Measurements from ENCODE around the gene KRT38.

Gene KRT38

GRCh38 chr17:41440531-41441033, at the start of gene KRT38:
KRT38 (minus strand) TSS chr17:41440983; CDS start chr17:41440921, 62 bp downstream.
- DNase-seq (ENCODE audit: low read depth) = no peak
- TF ChIP-seq, protein P1, sequence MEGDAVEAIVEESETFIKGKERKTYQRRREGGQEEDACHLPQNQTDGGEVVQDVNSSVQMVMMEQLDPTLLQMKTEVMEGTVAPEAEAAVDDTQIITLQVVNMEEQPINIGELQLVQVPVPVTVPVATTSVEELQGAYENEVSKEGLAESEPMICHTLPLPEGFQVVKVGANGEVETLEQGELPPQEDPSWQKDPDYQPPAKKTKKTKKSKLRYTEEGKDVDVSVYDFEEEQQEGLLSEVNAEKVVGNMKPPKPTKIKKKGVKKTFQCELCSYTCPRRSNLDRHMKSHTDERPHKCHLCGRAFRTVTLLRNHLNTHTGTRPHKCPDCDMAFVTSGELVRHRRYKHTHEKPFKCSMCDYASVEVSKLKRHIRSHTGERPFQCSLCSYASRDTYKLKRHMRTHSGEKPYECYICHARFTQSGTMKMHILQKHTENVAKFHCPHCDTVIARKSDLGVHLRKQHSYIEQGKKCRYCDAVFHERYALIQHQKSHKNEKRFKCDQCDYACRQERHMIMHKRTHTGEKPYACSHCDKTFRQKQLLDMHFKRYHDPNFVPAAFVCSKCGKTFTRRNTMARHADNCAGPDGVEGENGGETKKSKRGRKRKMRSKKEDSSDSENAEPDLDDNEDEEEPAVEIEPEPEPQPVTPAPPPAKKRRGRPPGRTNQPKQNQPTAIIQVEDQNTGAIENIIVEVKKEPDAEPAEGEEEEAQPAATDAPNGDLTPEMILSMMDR (IDR thresholded peaks at IDR 0.05; ENCODE audit: insufficient read depth, low read depth, low read length, missing control alignments) = no peak
- H3K4me3 ChIP-seq (ENCODE audit: low read length) = no peak within 1 kb of the TSS

DNA sequence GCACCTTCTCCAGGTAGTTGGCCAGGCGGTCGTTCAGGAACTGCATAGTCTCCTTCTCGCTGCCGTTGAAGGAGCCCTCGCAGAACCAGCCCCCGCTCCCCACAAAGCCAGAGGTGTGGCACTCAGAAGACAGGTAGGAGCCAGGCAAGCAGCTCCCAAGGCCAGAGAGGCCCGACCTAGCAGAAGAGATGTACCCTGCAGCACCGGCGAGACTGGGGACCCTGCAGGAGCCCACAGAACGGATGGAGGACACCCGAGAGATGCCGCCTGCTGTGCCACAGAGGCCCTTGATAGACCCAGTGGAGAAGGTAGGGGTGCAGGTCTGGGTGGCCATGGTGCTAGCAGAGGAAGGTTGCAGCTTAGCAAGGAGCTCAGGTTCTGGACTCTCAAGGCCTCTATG, 48.7 kb upstream of the KRT38 start, which contains the start of gene KRT36:
TSS of gene KRT36 (minus strand) at position 380 of the 400 bp plus-strand sequence. CDS start at position 334, 46 bp downstream.
- H3K4me3 ChIP-seq (ENCODE audit: low read length) = no peak within 1 kb of the TSS
- TF ChIP-seq, protein P1 (IDR thresholded peaks at IDR 0.05; ENCODE audit: insufficient read depth, low read depth, low read length, missing control alignments) = no peak
- no peak for DNase-seq (ENCODE audit: low read depth)

GRCh38 chr17:41486809-41487530, 46.2 kb upstream of the KRT38 start:
- TF ChIP-seq, protein P1 (IDR thresholded peaks at IDR 0.05; ENCODE audit: insufficient read depth, low read depth, low read length, missing control alignments) = no peak
- H3K4me3 ChIP-seq (ENCODE audit: low read length) = no peak overlapping the region
- DNase-seq (ENCODE audit: low read depth) = no peak

DNA sequence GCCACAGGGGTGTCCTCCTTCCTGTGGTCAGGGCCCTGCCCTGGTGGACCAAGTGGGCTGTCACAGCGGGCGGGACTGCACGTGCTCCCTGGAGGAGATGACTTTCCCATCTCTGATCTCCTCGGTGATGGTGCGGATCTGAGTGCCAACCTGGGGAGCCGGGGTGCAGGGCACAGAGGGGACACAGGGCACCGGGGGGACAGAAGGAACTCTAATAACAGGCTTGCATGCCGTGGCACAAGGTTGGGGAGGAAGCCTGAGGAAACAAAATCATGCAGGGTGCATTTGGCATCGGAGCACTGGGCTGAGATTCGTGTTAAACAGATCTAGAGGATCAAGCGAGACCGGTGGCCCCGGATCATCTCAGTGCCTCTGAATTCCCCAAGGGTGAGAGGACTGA, 45.5 kb upstream of the KRT38 start:
- no peak for DNase-seq (ENCODE audit: low read depth)
- TF ChIP-seq, protein P1 (IDR thresholded peaks at IDR 0.05; ENCODE audit: insufficient read depth, low read depth, low read length, missing control alignments) = no peak
- no peak overlapping the region for H3K4me3 ChIP-seq (ENCODE audit: low read length)

DNA sequence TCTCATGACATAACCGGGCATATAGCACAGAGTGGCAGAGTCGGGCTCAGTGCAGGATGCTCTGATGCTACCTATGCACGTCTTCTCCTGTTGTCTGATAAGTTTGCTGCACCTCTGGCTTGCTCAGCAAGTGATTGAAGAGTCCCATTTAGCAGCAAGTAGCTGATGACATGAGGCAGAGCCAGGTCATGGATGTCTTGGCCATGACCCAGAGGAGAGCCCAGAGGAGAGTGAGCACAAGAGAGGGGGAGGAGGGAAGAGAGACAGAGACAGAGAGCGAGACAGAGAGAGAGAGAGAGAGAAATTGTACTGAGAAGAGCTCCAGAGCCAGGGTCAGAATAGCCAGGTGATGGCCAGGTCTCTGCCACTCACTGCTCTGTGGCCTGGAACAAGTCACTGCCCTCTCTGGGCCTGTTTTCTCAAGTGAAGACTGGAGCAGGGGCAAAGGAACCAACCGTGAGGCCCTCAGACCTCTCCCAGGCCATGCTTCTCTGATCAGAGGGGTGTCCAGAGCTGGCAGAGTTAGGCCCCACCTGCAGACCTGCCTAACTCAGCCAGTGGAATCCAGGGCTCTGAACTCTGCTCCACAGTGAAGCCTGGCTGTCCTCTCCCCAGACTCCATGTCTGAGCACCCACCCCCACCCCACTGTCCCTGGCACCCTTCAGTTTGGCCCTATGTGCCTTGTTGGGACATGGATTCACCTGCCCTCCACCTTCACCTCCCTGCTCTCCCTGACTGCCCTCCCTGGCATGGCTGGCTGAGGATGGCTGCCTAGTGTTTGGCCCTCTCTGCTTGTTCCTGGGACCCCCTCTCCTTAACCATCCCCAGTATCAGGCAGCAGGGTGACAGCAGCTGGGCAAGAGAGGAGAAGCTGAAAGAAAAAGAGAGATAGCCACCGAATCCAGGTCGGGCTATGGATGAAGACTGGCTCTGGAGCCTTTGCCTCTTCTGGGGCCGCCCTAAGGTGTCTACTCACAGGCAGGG, 44.4 kb upstream of the KRT38 start:
- TF ChIP-seq, protein P1 (IDR thresholded peaks at IDR 0.05; ENCODE audit: insufficient read depth, low read depth, low read length, missing control alignments) = no peak
- no peak overlapping the region for H3K4me3 ChIP-seq (ENCODE audit: low read length)
- DNase-seq (ENCODE audit: low read depth) = no peak

GRCh38 chr17:41483991-41484826, 43.4 kb upstream of the KRT38 start:
- H3K4me3 ChIP-seq (ENCODE audit: low read length) = no peak overlapping the region
- no peak for DNase-seq (ENCODE audit: low read depth)
- TF ChIP-seq, protein P1 (IDR thresholded peaks at IDR 0.05; ENCODE audit: insufficient read depth, low read depth, low read length, missing control alignments) = no peak

All from epithelial cell of esophagus (primary cell).